Measurements from ENCODE around the gene BEND7.
"Not testable (repeated sequence)": the region's sequence is repeated elsewhere in the genome, so short reads cannot be mapped to it uniquely, and the experiment has no call there.

BEND7 gene

DNA sequence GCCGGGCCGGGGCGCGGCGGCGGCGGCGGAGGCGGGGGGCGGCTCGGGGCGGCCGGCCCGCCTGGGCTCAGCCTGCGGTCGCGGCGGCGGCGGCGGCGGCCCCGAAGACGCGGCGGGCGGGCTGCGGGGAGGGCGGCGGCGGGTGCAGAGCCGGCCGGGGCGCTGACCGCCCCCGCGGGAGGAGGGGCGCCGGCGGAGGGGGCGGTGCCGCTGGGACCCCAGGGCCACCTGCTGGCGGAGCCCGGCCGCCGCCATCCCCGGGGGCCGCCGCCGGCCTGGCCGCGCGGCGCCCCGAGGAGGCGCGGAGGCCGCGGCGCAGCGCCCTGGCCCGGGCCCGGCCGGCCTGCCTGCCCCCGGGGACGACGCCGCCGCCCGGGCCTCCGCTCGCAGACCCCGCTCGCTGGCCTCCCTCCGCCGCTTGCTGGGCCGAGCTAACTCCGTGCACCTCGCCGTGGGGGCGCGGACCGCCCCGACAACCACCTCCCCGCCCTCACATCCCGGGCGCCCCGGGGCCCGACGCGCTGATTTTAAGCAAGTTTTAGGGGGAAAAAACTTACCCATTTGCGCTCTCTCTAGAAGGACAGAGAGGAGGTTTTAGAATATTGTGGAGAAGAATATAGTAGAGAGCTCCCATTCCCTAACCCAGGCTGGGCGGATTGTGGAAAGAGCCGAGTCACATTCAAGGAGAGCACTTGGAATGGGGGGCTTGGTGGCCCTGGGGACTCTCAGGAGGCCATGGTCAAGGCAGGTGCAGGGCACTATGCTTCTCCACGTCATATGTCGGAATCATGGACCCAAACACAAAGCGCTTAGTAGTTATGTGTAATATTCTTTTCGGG lies at the start of gene BEND7:
Gene BEND7, minus strand, starts transcription at position 140 of the 839 bp plus-strand sequence. CDS start 481 bp downstream, outside the sequence.
- DNase-seq: peak; percentile 22 to 60 (median 23)

- DNase-seq: no peak
Observed at GRCh38 chr10:13573960-13574359, 45.1 kb upstream of the BEND7 start.

- no peak for DNase-seq
Observed at GRCh38 chr10:13571541-13571940, 42.7 kb upstream of the BEND7 start.

GRCh38 chr10:13567030-13567429 lies 38.2 kb upstream of the BEND7 start:
- DNase-seq: peak; percentile 59 to 79 (median 70)

- no peak for DNase-seq
Observed at GRCh38 chr10:13564576-13564975, 35.8 kb upstream of the BEND7 start.

DNA sequence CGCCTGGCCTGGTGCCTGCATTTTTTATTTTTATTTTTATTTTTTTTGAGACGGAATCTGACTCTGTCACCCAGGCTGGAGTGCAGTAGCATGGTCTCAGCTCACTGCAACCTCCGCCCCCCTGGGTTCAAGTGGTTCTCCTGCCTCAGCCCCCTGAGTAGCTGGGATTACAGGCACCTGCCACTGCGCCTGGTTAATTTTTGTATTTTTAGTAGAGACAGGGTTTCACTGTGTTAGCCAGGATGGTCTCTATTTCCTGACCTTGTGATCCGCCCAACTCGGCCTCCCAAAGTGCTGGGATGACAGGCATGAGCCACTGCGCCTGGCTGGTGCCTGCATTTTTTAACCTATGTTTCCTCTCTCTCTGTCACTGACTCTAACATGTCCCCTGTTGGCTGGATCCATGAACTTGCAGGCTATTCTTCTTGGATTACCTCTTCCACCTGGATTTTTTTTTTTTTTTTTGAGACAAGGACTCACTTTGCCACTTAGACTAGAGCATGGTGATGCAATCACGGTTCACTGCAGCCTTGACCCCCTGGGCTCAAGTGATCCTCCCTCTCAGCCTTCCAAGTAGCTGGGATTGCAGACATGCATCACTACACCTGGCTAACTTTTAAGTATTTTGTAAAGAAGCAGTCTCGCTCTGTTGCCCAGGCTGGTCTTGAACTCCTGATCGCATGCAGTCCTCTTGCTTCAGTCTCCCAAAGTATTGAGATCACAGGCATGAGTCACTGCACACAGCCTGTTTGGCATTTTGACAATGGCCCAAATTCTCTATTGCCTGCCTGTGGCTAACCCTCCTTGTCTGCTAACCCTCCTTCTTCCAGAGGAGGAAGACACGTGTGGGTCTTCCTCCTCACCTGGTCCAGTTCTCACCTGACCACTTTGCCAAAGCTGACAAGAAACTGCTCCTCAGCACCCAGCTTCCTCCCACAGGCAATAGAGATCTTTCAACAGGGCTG lies 34.9 kb upstream of the BEND7 start:
- DNase-seq: no peak

- DNase-seq: no peak
Observed at GRCh38 chr10:13560597-13560996, 31.8 kb upstream of the BEND7 start.

- DNase-seq: no peak
Observed at GRCh38 chr10:13559124-13559700, 30.4 kb upstream of the BEND7 start.

DNA sequence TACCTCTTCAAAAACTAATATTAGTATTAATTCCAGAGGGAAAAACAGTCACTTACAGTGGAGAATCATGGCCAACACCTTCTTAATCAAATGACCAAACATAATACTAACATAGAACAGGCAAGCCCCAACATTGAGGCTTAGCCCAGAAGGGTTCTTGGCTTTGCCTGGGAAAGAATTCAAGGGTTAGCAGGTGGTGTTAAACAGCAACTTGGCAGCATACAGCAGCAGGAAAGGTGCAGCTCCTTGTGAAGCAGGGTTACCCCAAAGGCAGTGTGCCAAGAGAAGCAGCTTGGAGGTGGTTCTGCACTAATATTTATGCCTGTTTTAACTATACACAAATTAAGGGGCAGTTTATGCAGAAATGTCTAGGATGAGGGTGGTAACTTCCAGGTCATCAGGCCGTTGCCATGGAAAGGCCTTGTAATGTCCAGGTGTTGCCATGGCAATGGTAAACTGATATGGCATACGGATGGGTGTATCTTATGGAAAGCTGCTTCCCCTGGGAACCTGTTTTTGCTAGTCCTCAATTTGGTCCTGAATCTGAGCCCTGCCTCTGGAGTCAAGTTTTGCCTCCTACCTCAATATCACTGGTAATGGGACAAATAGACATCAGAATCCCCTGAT lies 27.2 kb upstream of the BEND7 start:
- no peak for DNase-seq

DNA sequence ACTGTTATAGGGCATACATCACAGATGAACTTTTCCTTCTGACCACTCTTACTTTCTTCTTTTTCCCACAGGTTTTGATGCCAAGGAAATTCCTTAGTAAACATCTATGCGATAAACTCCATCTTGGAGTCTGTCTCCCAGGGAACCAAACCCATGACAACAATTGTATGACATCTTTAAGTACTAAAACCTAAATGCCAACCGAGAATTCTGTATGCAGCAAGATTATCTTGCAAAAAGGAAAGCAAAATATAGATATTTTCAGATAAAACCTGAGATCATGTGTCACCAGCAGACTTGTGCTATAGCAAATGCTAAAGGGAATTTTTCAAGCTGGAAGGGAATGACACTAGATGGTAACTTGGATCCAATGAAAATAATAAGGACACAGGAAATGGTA lies 22.0 kb upstream of the BEND7 start:
- DNase-seq: no peak

DNA sequence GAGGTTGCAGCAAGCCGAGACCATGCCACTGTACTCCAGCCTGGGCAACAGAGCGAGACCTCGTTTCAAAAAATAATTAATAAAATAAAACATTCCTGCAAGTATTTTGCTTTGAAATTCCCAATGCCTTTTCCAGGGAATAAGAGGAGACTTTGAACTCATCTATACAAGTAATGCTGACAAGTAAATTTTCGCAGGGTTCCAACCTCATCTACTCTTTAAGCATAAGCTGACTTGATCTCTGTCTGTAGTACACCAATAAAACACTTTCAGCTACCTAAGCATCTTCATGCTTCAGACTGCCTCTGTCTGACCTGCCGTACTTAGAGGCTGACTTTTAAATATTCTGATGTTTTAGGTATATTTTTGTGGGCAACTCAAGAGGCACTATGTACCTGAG lies 13.7 kb upstream of the BEND7 start:
- DNase-seq: no peak

GRCh38 chr10:13537985-13538384 lies 9.2 kb upstream of the BEND7 start:
- DNase-seq: not testable (repeated sequence)

DNA sequence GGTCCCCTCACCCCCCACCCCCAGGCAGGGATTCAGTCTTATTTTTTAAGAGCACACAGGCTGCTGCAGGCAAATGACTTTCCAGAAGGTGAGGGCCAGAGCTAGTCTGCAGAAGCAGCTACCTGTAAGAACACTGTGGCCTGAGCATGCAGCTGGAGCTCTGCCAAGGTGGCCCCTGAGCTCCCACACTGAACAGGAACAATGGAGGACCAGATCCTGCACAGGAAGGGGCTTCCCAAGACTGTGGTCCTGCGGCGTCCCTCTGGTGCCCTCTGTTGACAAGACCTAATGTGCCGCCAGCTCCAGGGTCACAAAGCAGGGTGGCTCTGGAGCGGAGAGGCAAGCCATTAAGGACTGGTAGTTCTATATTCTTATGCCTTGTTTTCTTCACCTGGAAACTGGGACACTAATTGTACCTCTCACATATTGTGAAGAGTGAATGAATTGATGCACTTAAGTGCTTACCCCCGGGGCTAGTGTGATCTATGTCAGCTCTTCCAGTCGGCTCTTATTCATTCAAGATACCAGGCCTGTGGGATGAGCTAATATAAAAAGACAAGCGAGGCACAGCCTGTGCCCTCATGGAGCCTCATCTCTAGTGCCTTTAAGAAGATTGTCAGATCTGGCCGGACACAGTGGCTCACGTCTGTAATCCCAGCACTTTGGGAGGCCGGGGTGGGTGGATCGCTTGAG lies 8.0 kb upstream of the BEND7 start:
- DNase-seq: peak; percentile 60 to 80 (median 67)

DNA sequence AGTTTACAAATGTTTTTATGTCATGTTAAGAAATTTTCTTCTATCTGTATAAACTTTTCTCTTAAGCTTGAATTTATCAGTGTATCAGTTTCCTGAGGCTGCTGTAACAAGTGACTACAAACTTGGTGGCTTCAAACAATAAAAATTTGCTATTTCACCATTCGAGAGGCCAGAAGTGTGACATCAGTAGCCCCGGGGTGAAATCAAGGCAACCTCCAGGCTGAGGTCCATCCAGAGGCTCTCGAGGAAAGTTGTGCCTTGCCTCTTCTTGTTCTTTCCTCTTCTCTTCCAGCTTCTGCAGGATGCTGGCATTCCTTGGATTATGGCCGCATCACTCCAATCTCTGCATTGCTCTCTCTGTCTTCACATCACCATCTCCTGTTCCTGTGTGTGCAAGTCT lies 6.5 kb upstream of the BEND7 start:
- DNase-seq: no peak

DNA sequence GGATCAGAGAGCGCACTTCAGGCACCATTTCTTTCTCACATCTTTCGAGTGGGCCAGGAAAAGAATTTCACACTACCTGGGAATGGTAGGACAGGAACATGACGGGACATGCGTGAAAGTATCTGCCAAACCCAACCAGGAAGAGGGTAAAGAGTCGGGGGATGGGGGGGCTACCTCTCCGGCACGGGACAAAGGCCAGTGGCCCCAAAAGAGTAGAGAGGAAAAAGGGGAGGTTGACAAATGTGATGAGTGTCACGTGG lies 830 bp upstream of the BEND7 start:
- no peak for DNase-seq

DNA sequence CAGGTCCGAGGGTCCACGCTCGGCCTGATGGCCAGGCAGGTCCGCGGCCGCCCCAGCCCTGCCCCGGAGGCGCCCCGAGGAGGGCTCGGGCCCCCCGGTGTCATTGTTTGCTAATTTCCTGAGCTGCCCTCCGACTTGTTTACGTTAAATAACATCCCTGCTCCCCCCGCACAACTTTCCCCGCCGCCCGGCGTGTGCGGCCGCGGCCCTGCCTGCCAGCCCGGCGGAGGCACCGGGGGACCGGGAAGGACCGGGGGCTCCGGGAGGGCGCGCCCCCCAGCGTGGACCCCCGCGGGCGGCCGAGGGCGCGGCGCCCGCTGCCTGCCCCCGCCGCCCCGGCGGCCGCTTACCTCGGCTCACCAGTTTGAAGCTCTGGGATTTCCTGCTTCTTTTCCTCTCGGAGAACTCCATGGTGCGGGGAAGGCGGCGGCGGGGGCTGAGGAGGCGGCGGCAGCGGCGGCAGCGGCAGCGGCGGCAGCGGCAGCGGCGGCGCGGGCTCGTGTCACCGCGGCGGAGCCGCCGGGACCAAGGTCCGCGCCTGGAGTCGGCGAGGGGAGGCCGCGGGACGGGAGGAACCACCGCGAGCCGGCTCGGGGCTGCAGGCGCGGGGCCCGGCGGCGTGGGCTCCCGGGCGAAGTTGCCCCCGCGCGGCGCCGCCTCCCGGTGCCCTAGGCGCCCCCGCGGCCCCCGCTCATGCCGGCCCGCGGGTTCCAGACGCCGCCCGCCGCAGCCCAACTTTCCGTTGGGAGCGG lies 515 bp downstream of the BEND7 start:
- peak; percentile 21 to 56 (median 33) for DNase-seq

DNA sequence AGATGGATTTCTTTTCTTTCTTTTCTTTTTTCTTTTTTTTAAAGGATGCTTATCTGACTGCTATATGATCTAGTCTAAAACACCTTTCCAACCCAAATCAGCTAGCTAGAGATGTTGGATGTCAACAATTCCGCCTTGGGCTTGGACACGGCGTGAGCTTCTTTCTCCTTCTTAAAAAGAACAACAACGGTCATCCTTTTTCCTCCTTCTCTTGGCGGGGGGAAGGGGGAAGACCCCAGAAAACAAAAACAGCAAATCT lies 1.0 kb downstream of the BEND7 start:
- DNase-seq: no peak

DNA sequence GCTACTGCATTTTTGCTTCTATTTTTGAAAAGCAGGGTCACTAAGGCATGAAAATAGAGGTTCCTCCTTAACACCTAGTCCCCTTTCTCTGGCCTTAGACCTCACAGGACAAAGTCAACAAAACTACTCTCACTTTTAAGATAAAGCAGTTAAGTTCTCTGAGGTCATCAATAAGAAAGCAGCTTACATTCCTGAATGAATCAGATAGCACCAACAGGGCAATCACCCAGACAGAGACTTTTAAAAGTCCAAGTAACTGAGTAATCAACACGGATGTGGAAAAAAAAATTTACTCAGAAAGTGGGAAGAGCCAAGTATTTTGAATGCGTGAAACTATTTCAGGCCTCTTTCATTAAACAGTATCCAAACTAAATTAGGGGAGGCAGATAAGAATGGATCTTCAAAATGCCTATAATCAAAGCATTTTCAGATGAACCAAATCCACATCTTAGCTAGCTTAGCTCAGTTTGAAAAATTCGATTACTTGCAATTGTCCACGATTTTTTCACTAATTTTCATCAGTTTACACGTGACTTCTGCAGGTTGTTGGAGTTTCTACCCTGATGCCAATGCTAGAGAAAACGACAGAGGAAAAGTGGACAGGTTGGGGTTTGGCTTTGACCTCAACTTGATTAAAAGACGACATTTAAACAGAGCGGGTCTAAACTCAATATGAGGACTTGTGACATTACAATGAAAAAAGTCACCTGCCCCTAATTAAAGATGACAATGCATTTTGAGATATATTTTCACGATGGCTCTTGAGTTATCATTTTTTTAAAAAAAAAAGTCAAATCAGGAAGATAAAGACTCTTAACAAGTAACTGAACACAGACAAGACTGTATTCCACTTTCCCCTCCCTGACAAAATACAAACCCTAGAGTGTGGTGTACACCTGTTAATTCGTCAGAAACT lies 1.6 kb downstream of the BEND7 start:
- DNase-seq: peak in 1 of 3 donors; percentile 8

DNA sequence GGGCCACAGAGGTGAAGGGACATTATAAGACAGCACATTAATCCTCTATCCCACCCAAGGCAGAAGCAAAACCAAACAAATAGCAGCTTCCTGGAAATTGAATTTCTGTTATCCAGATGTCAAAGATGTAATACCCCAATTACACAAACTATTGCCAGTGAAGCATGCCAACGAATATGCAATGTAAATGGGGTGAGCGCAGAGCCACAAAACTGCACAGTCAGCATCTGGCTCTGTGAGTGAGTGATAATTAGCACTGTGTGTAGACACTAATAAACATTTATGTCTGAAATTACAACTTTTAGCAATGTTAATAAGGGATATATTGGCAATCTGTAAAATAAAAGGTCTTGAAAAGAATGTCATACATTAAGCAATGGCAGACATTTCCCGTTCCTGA lies 3.2 kb downstream of the BEND7 start:
- no peak for DNase-seq

DNA sequence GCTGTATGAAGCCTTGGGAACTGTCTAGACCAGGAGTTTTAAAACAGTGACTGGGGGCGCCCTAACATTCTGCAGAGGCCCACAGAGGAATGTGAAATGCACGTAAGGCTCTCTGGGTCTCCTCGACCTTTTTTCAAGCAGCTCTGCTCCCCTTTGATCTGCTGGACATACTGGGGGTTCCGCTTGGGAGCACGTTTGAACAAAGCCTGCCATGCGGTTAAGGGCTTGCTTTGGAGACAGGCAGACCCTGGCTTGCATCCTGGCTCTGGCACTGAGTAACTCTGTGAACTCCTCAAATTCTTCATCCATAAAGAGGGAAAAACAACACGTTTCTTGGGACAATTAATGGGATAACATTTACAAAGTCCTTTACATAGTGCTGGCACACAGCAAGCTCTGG lies 7.8 kb downstream of the BEND7 start:
- no peak for DNase-seq

- DNase-seq: no peak
Observed at GRCh38 chr10:13520194-13520593, 8.6 kb downstream of the BEND7 start.

Data from suppressor macrophage treated with lipopolysaccharide for 1 hour (primary cell).